Mononuclear cell (primary cell): ENCODE results near the gene MAML1. TPM values are rescaled to one million over a fixed set of nuclear protein-coding genes. Genes with fewer than 3 reads are reported as not detected.
"Not testable (repeated sequence)": the region's sequence is repeated elsewhere in the genome, so short reads cannot be mapped to it uniquely, and the experiment has no call there.

Experiments
- H3K27me3 ChIP-seq: 2 replicates; pipeline ENCODE4 v1.6.0; 2011; ENCODE audit warnings: low read length, control low read depth; ENCODE audit not compliant: insufficient read depth
- H3K4me1 ChIP-seq: 2 replicates; pipeline ENCODE4 v1.5.1; 2011; ENCODE audit warnings: mild to moderate bottlenecking, low read length, control low read depth; ENCODE audit not compliant: insufficient read depth
- H3K4me3 ChIP-seq: 2 replicates; pipeline ENCODE4 v1.5.1; 2011; ENCODE audit warnings: mild to moderate bottlenecking, low read length, moderate library complexity
- H3K9me3 ChIP-seq: 2 replicates; pipeline ENCODE4 v1.5.1; 2011; ENCODE audit warnings: low read depth, mild to moderate bottlenecking, control low read depth, low read length
- total RNA-seq: library from RNA; depleted of rRNA; stranded (reverse); fragments of >200 nt; gene quantifications from one replicate; pipeline ENCODE4 v1.2.3, GENCODE V29; 2012

MAML1 gene
- total RNA-seq, 1 donor: 14.0 TPM

DNA sequence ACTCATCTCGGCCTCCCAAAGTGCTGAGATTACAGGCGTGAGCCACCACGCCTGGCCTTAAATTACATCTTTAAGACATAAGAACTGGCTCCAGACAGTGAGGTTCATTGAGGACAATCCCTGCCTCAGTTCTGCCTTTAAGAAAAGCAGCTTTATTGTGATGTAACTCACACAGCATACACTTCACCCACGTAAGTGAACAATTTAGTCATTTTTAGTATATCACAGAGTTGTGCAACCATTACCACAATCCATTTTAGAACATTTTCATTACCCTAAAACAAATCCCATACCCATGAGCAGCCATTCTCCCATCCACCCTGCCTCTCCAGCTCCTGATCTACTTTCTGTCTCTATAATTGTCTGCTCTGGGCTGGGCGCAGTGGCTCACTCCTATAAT is 37.2 kb downstream of the MAML1 start:
- no peaks in the 10 kb centered on the region for H3K9me3 ChIP-seq
- H3K4me1 ChIP-seq: peaks cover 74% of the 10 kb centered on the region
- no peak overlapping the region for H3K4me3 ChIP-seq
- no peaks in the 10 kb centered on the region for H3K27me3 ChIP-seq

DNA sequence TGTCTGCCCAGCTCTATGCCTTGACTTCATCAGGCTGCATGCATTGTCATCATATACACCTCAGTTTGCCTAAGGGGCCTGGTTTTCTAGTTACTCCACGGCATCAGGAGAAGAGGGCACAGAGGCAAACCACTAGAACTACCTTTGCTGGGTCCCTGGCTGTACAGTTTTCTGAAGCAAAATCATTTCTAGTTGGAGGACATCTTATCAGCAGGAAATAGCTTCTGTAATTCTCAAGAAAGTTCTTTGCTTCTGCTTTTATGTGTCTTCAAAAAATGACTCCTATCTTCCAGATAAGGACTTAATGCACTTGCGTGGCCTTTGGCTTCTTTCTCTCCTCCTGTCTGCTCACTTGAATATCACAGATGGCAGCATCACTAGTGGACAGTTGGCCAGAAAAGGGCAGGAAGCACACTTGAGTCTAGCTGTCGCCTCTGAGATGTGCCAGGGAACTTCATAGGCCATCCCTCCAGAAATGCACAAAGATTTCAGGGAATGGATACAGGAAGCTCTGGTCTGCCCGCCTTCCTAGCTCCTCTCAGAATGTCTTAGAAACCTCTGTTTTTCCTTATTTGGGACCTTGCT is 38.8 kb downstream of the MAML1 start:
- H3K4me1 ChIP-seq: peaks cover 71% of the 10 kb centered on the region
- H3K4me3 ChIP-seq: no peak overlapping the region
- no peaks in the 10 kb centered on the region for H3K9me3 ChIP-seq
- no peaks in the 10 kb centered on the region for H3K27me3 ChIP-seq

DNA sequence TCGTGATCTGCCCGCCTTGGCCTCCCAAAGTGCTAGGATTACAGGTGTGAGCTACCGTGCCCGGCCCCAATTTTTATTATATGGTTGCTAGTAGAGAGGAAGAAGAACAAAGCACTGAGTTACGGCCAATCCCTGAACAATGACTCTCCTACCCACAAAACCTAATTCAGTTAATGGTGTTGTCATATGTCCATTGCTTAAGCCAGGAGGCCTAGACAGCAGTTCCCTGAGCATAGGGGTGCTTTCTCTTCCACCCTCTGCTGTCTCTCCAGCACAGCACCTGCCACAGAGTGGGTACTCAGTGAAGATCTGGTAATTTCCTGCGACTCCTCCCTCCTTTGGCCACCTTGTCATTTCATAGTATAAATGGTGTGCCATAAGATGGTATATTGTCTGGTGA is 39.7 kb downstream of the MAML1 start:
- no peaks in the 10 kb centered on the region for H3K9me3 ChIP-seq
- H3K4me1 ChIP-seq: peaks cover 67% of the 10 kb centered on the region
- H3K4me3 ChIP-seq: no peak overlapping the region
- H3K27me3 ChIP-seq: no peaks in the 10 kb centered on the region

DNA sequence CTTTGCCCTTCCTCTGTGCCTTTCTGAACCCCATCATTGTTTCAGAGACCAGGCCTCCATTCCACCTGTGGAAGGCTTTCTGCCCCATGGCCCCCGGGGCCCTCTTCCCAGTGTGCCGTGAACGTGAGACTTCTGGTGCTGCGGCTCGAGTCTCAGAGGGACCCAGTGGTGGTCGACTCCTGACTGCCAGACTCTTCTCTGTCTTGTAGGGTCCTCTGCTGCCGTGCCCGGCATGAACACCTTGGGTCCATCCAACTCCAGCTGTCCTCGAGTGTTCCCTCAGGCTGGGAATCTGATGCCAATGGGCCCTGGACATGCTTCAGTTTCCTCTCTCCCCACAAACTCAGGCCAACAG is 41.0 kb downstream of the MAML1 start:
- Histone ChIP-seq H3K27me3 (no peaks in the 10 kb centered on the region), H3K4me3 (no peak overlapping the region), H3K4me1 (peaks cover 72% of the 10 kb centered on the region), H3K9me3 (no peaks in the 10 kb centered on the region)

DNA sequence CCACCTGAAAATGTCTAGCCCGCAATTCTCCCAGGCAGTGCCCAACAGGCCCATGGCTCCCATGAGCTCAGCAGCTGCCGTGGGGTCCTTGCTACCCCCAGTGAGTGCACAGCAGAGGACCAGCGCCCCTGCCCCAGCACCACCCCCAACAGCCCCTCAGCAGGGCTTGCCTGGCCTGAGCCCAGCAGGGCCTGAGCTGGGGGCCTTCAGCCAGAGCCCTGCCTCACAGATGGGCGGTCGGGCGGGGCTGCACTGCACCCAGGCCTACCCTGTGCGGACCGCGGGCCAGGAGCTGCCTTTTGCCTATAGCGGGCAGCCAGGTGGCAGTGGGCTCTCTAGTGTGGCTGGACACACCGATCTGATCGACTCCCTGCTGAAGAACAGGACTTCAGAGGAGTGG is 41.8 kb downstream of the MAML1 start:
- H3K4me1 ChIP-seq: peaks cover 72% of the 10 kb centered on the region
- H3K27me3 ChIP-seq: no peaks in the 10 kb centered on the region
- H3K9me3 ChIP-seq: no peaks in the 10 kb centered on the region
- H3K4me3 ChIP-seq: no peak overlapping the region

DNA sequence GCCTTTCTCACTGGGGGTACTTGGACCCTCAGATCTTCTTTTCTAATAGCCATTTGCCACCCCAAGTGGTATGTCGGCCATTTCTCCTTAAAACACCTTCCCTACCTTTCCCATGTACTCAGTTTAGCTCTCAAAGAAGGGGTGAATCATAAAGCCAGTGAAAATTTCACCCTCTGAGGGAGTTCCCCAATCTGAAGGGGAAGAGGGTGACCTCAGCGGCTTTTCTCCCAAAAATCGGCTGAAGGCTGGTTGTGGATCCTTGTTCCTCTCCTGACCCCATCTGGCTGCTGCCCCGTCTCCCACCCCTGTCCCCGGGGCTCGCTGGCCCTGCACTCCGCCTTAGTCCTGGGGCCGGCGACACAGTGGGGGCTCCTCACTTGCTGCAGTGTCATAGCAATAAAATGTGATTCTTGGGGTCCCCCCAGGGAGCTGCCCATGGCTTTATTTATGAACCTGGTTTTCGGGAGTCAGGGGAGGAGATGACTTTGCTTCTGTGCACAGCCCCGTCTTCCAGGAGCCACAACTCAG is 43.9 kb downstream of the MAML1 start:
- Histone ChIP-seq H3K4me1 (peaks cover 71% of the 10 kb centered on the region), H3K27me3 (no peaks in the 10 kb centered on the region), H3K4me3 (no peak overlapping the region), H3K9me3 (no peaks in the 10 kb centered on the region)

DNA sequence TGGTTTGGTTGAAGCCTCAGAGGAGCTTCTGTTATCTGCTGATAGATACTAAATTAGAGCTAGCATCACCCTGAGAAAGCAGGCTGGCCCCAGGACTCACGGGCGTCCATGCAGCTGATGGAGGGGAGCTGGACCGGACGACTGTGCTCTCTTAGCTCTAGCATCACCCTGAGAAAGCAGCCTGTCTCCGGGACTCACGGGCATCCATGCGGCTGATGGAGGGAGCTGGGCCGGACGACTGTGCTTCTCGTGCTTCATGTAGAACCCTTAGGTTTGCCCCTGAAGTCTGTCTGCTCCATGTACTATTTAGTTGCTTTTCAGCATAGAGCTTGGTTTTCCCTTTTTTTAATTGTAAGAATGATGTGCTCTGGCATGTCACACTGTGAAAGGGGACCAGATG is 44.8 kb downstream of the MAML1 start:
- H3K4me1 ChIP-seq: peaks cover 62% of the 10 kb centered on the region
- H3K9me3 ChIP-seq: no peaks in the 10 kb centered on the region
- no peak overlapping the region for H3K4me3 ChIP-seq
- H3K27me3 ChIP-seq: no peaks in the 10 kb centered on the region

DNA sequence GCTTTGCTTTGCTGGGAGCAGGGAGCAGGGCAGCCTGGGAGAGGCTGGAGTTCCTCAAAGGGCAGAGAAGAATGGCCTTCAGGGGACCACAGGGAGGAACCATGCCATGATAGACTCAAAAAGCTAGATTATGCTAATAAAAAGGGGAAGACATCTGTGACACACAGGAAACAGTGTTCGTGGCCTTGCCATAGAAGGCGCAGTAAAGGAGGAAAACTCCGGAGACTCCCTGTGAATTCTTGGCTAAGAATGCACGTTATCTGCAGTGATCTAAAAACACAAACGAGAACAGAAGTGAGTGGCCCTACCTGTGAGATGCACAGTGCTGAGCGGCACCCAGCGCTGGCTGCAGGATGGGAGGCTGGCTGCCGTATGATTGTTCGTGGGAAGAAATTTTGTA is 45.3 kb downstream of the MAML1 start:
- no peaks in the 10 kb centered on the region for H3K9me3 ChIP-seq
- no peak overlapping the region for H3K4me3 ChIP-seq
- no peaks in the 10 kb centered on the region for H3K27me3 ChIP-seq
- peaks cover 58% of the 10 kb centered on the region for H3K4me1 ChIP-seq

DNA sequence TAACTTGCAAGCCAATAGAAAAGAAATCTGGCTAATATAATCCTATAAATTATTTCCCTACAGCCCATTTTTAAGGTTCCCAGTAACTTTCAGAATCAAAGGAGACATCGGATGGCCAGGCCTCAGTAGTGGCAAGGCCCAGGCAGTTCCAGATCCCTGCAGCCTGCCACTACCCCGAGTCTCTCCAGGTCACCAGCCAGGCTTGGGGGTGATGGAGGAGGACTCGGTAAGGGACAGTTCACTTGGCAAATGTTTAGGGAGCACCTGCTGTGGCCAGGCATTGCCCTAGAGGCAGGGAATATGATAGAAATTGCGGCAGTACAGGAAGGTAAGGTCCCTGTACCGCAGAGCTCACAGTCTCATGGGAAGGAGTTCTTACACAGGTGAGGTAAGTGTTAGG is 46.0 kb downstream of the MAML1 start:
- H3K4me3 ChIP-seq: no peak overlapping the region
- no peaks in the 10 kb centered on the region for H3K9me3 ChIP-seq
- no peaks in the 10 kb centered on the region for H3K27me3 ChIP-seq
- peaks cover 58% of the 10 kb centered on the region for H3K4me1 ChIP-seq

DNA sequence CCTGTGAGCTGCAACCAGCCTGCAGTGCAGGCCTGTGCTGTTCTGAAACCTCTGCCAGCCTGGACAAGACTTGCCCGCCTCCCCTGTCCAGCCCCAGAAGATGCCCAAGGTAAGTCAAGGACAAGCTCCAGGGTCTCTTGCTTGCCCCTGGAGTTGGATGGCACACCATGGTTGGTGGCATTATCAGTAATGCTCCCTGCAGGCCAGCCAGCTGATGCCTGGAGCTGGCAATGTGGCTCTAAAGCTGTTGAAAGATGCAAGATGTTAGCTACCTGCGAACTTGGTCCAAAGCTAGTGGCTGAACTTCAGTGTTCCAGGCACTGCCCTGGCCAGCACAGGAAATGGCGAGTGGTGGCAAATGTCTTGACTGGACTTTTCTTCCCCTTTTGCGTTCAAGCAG is 47.2 kb downstream of the MAML1 start:
- Histone ChIP-seq H3K9me3 (no peaks in the 10 kb centered on the region), H3K4me3 (no peak overlapping the region), H3K27me3 (no peaks in the 10 kb centered on the region), H3K4me1 (peaks cover 58% of the 10 kb centered on the region)

DNA sequence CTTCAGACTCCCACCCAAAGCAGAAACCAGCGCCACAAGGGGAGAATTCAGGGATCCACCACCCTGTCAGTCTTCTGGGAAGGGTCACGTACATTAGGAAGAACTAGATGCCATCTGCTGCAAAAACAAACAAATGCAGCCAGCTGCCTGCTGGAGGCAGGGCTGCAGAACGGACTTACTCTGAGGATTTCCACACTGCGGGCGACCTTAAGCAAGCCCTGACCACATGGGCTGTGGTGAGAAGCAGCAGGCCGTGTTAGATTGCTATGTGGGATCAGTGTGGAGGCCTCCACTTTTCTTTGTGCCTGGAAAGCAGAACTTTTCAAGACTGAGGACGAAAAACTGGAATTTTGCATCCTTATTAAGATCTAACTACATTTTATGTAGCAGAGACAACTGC is 47.7 kb downstream of the MAML1 start:
- peaks cover 56% of the 10 kb centered on the region for H3K4me1 ChIP-seq
- no peaks in the 10 kb centered on the region for H3K27me3 ChIP-seq
- no peaks in the 10 kb centered on the region for H3K9me3 ChIP-seq
- H3K4me3 ChIP-seq: no peak overlapping the region

DNA sequence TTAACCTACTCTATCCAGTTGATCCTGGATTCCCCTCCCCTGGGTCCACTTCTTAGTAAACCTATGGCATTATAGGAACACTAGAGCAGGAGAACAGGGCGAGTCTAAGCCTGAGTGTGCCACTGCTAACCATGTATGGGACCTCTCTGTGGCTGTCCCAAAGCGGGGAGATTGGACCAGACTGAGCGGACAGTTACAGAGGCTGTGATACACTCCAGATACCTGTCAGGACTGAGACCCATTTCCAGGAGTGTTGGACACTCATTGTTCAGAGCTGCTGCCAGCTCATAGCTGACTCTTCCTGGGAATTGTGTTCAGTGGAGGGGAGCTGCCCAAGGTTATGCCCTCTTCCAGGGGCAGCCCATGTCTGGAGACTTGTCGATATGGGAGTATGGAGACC is 49.2 kb downstream of the MAML1 start:
- Histone ChIP-seq H3K27me3 (no peaks in the 10 kb centered on the region), H3K4me1 (peaks cover 44% of the 10 kb centered on the region), H3K4me3 (no peak overlapping the region), H3K9me3 (no peaks in the 10 kb centered on the region)

DNA sequence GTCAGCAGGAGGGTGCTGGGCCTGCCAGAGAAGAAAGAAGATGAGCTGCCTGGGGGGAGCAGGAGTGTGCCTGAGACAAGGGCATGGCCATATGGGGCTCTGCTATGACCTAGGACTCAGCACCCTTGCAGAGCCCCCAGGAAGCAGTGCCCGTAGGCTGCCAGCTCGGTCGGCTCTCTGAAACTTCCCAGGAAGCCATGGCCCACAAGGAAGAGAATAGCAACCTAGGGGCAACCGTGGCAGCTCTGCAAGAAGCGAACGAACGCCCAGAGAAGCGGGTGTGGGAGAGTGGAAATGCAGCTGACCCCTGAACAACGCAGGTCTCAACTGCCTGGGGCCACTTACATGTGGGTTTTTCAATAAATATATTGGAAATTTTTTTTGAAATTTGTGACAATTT is 50.5 kb downstream of the MAML1 start:
- H3K4me3 ChIP-seq: no peak overlapping the region
- H3K4me1 ChIP-seq: peaks cover 34% of the 10 kb centered on the region
- H3K27me3 ChIP-seq: no peaks in the 10 kb centered on the region
- H3K9me3 ChIP-seq: no peaks in the 10 kb centered on the region

DNA sequence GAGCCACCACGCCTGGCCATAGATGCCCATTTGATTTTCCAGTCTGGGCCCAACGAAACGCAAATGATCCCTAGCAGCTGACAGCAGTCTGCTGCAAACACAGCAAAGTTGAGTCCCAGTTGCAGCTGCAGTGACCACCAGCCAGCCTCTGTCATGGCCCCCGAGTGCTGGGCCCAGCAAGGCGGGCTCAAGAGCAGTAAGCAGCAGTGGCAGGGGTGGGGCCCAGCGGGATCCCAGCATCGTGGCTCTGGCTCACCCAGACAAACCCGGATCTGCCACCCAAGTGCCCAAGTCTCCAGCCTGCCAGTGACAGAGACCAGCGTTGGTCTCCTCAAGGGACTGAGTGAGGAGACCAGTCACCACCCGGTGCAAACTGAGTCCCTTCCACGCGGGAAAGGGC is 54.2 kb downstream of the MAML1 start:
- H3K4me1 ChIP-seq: peaks cover 3% of the 10 kb centered on the region
- no peaks in the 10 kb centered on the region for H3K27me3 ChIP-seq
- no peaks in the 10 kb centered on the region for H3K9me3 ChIP-seq
- no peak overlapping the region for H3K4me3 ChIP-seq

DNA sequence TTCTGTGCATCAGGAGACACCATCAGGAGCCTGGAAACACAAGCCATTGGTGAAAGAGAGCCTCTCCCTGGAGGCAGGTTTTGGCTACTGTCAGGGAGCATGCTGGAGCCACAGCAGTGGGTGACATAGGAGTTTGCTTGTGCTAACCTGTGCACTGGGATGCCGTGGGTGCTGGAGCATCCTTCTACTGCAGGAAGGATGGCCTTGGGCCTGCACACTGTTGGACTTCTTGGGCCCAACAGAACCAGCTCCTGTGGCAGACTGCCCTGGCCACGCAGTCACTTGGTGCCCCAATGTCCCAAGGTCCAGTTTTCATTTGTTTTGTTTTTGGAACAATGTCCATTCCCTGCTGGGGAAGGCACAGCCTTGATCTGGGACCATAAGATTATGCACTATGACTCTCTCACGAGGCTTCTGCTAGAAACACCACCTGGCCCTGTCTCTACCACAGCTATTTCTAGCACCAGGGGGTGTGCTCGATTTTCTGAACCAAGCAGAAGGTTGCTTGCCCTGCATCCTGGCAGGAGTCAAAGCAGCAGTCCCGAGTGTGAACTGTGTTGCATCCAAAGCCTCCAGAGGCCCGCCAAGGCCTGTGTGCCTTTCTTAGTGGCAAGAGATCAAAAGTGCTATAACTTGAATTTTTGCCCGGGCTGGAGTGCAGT is 55.7 kb downstream of the MAML1 start:
- H3K4me1 ChIP-seq: peaks cover 16% of the 10 kb centered on the region
- H3K4me3 ChIP-seq: no peak overlapping the region
- no peaks in the 10 kb centered on the region for H3K9me3 ChIP-seq
- no peaks in the 10 kb centered on the region for H3K27me3 ChIP-seq

DNA sequence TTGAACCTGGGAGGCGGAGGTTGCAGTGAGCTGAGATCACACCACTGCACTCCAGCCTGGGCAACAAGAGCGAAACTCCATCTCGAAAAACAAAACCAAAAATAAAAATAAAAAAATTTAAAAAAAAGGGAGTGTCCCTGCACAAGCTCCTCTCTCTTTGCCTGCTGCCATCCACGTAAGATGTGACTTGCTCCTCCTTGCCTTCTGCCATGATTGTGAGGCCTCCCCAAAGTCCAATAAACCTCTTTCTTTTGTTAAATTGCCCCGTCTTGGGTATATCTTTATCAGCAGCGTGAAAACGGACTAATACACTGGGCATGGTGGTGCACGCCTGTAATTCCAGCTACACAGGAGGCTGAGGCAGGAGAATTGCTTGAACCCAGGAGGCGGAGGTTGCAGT is 56.7 kb downstream of the MAML1 start:
- H3K9me3 ChIP-seq, H3K27me3 ChIP-seq, H3K4me3 ChIP-seq: not testable (repeated sequence)
- H3K4me1 ChIP-seq: peaks cover 26% of the 10 kb centered on the region
